ENCODE data around the gene APOBR. TPM values are rescaled to one million over a fixed set of nuclear protein-coding genes. Genes with fewer than 3 reads are reported as not detected.

APOBR gene
- total and polyA plus RNA-seq, 2 donors (not counting 3 experiments of a cell fraction or from before 2014, with no cell fraction given): not detected

DNA sequence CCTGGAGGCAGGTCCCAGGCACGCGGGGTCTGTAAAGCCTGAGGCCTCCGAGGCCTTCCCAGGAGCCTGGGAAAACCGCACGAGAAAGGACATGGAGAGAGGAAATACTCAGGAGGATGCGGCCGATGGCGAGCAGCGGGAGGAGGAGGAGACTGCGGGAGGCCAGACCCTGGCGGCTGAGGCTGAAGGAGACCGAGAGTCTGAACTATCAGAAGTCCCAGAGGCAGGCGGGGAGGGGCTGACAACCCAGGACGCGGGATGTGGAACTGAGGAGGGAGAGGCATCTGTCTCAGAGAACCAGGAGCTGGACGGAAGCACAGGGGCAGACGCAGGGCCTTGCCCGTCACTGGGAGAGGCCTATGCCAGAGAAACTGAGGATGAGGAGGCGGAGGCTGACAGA, 2.4 kb downstream of the APOBR start:
- H3K4me1 ChIP-seq (ENCODE audit: control insufficient read depth, extremely low read depth, insufficient read depth, low read length): no peaks in the 10 kb centered on the region
- no peaks in the 10 kb centered on the region for H3K36me3 ChIP-seq (ENCODE audit: control insufficient read depth in 2 of 2, extremely low read depth in 1 of 2, insufficient read depth in 2 of 2, low read length in 2 of 2)
- no peak overlapping the region for H3K4me2 ChIP-seq (ENCODE audit: insufficient read depth, low read length)
- ChIA-PET POLR2A (no interaction called here), CTCF (no interaction called here)
- H3K4me3 ChIP-seq (replicated peaks in 1 of 3; ENCODE audit: insufficient read depth in 1 of 3, low read depth in 1 of 3, low read length in 3 of 3): no peak overlapping the region
- no peak overlapping the region for H2AFZ ChIP-seq (ENCODE audit: low read depth, low read length)
- intact Hi-C loops (cut with micrococcal nuclease) (no loop called here), dilution Hi-C loops (cut with MboI; ENCODE audit: extremely low pct_ligation_motif_present, low sequenced_read_pairs) (no loop called here)
- H3K79me2 ChIP-seq (ENCODE audit: control insufficient read depth, insufficient read depth, low read length): no peaks in the 10 kb centered on the region
- TF ChIP-seq POLR2A (IDR thresholded peaks at IDR 0.05; ENCODE audit: low read depth, low read length) (no peak), MYC (IDR thresholded peaks at IDR 0.05; ENCODE audit: low read depth, low read length) (no peak), GATA2 (IDR thresholded peaks at IDR 0.05; ENCODE audit: insufficient read depth, insufficient read length, low read depth, low read length) (no peak), EZH2 (IDR thresholded peaks at IDR 0.05; ENCODE audit: borderline replicate concordance, low read depth, low read length, severe bottlenecking) (no peak), JUN (IDR thresholded peaks at IDR 0.05; ENCODE audit: borderline replicate concordance, insufficient read depth, insufficient read length, low read depth) (no peak), POLR2AphosphoS5 (IDR thresholded peaks at IDR 0.05; ENCODE audit: insufficient read depth, low read depth, low read length) (no peak), FOS (IDR thresholded peaks at IDR 0.05; ENCODE audit: borderline replicate concordance, insufficient read depth, low read length) (no peak)
- TF ChIP-seq, protein P1, sequence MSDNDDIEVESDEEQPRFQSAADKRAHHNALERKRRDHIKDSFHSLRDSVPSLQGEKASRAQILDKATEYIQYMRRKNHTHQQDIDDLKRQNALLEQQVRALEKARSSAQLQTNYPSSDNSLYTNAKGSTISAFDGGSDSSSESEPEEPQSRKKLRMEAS (IDR thresholded peaks at IDR 0.05; ENCODE audit: insufficient read depth, insufficient read length): no peak
- TF ChIP-seq, protein P2, sequence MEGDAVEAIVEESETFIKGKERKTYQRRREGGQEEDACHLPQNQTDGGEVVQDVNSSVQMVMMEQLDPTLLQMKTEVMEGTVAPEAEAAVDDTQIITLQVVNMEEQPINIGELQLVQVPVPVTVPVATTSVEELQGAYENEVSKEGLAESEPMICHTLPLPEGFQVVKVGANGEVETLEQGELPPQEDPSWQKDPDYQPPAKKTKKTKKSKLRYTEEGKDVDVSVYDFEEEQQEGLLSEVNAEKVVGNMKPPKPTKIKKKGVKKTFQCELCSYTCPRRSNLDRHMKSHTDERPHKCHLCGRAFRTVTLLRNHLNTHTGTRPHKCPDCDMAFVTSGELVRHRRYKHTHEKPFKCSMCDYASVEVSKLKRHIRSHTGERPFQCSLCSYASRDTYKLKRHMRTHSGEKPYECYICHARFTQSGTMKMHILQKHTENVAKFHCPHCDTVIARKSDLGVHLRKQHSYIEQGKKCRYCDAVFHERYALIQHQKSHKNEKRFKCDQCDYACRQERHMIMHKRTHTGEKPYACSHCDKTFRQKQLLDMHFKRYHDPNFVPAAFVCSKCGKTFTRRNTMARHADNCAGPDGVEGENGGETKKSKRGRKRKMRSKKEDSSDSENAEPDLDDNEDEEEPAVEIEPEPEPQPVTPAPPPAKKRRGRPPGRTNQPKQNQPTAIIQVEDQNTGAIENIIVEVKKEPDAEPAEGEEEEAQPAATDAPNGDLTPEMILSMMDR (IDR thresholded peaks at IDR 0.05; ENCODE audit: extremely low read depth in 1 of 2, insufficient read depth in 1 of 2, low read depth in 1 of 2, low read length in 2 of 2): no peak
- H4K20me1 ChIP-seq (replicated peaks; ENCODE audit: control insufficient read depth, extremely low read depth, insufficient read depth, low read length): no peaks in the 10 kb centered on the region
- no peaks in the 10 kb centered on the region for H3K9me1 ChIP-seq (replicated peaks; ENCODE audit: control insufficient read depth, extremely low read depth, insufficient read depth, low read length)
- H3K9me3 ChIP-seq (replicated peaks; ENCODE audit: control insufficient read depth, insufficient read depth, low read length): no peaks in the 10 kb centered on the region
- DNase-seq (ENCODE audit: low read depth, low spot score) (no peak), FAIRE-seq (no peak)
- no TSS peak for BruUV-seq (replicated peaks)
- no peak overlapping the region for H3K27ac ChIP-seq (ENCODE audit: insufficient read depth, low read depth, low read length)
- no peak overlapping the region for H3K9ac ChIP-seq (replicated peaks; ENCODE audit: extremely low read depth, insufficient read depth, low read length)
- H3K27me3 ChIP-seq (ENCODE audit: control insufficient read depth in 2 of 2, insufficient read depth in 2 of 2, low read length in 2 of 2): no peaks in the 10 kb centered on the region

Measured in endothelial cell of umbilical vein (primary cell).